GM21825 (cell line): ENCODE results near the gene AQP5.

ENCODE experiments used
- ATAC-seq: cut with Tn5 transposase; IDR thresholded peaks from one replicate; pipeline ENCODE4 v1.9.1; 2021; ENCODE audit warnings: mild to moderate bottlenecking, moderate library complexity; ENCODE audit not compliant: unreplicated experiment

The AQP5 gene

DNA sequence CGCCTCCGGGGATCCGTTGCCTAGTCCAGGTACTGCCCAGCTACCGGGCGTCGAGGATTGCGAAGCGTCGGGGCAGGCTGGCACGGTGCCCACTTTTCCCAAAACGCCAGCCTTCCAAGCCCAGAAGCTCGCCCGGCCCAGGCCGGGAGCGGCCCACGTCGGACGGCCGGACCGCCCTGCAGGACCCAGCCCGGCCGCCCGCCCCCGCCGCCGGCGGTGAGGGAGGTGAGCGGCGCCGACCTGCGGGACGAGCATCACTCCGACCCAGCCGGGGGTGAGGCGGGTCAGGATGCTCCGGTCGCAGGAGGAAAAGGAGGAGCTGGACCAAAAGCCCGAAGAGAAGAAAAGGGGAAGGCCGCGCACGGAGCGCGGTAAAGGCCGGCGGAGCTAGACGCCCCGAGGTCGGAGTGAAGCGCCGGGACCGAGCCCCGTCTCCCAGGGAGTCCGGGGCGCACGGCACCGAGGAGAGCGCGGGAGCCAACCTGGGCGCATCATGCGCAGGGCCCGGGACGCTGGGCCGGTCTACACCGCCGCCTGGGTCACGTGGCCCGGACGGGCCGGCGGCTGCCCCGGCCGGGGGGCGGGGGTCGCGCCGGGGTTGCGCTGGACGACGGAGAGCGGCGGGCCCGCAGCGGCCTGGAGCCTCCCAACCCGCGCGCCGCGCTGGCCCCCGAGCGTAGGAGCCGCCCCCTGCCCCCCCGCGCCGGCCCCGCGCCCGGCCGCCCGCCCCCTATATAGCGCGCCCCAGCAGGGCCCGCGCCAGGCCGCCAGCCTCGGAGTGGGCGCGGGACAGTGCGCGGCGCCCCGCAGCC lies at the start of gene AQP5:
TSS of gene AQP5 (plus strand) at position 762 of the 812 bp plus-strand sequence. CDS start 146 bp downstream, outside the sequence.
- ATAC-seq, result no peak

DNA sequence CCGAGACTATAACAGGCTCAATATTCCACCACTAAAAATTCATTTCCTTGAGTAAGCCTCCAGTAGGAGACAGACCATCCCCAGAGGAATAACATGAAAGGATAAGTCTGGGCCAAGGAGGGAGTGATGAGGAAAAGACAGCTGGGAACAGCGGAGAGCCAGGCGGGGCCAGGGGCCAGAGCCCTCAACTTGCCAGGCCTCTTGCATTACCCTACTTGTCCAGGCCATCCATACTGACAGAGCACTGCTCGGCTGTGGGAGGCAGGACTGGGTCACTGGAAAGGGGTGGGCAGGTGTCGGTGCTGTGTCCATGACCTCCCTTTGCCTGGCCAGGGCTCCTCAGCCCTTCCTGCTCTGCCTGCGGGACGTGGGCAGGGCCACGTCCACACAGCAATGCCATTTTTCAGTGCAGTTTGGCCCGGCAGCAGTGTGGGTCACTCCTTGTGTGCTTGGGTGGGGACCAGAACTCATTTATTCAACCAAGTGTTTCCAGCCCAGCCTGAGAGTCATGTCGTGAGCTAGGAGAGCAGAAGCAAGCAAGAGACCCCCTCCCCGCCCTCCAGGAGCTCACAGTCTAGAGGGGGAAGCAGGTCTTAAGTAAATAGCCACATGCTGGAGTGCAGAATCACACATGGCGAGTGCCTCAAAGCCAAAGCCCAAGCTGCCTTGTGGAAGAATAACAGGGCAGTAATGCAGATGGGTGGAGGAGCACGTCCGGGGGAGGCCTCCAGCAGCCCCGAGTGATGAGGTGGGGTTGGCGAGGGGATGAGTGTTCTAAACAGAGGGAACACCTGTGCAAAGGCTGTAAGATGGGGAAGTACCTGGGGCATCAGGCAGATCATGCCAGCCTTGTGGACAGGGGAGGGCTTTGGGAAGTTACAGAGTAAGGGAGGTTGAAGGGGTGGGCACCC lies 49.1 kb upstream of the AQP5 start:
- ATAC-seq, result no peak

DNA sequence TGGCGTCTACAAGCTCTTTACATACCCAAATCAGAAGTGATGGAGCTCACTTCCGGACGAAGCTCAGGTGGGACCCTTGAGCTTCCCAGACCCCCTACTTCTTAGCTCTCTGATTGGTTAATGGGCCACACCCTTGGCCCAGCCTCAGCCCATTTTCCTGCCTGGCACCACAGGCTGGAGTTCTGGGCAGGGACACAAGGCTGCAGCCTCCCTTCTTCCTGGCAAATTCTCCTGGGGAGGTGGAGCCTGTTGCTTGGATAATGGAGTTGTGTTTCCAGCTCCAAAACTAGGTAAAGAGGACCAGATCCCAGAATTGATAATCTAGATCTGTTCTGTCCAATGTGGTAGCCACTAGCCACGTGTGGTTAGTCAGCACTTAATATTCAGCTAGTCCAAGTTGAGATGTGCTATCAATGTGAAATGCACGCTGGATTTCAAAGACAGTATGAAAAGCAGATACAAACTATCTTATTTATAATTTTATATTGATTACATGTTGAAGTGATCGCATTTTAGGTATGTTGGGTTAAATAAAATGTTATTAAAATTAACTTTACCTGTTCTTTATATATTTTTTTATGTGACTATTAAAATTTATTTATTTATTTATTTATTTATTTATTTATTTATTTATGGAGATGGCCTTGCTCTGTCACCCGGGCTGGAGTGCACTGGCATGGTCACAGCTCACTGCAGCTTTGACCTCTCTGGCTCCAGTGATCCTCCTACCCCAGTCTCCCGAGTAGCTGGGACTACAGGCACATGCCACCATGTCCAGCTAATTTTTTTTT lies 45.3 kb upstream of the AQP5 start:
- ATAC-seq, result no peak

DNA sequence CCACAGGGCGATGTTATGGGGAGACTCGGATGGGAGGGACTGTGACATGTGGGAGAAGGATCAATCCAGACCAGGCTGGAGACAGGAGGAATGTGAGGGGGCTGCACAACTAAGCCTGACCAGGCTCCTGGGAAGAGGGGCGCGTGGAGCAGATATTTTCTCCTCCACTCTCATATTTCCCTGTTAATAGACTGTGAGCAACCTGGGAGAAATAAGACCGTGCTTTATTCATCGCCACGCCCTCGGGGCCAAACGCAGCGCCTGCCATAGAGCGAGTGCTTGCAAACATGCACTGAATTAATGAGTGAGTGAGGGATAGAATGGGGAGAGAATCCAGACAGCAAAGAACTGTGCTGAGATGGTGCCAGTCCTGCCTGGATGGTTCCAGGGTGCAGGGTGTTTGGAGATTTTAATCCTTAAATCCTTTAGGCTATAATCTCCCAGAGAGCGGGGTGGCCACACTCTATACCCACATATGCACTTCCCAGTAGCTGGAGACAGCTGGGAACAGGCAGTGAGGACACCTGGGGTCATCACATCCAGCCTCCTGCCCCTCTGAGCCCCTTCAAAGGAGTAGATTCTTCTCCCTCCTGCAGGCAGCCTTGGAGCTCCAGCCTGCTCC lies 44.4 kb upstream of the AQP5 start:
- ATAC-seq, result no peak

DNA sequence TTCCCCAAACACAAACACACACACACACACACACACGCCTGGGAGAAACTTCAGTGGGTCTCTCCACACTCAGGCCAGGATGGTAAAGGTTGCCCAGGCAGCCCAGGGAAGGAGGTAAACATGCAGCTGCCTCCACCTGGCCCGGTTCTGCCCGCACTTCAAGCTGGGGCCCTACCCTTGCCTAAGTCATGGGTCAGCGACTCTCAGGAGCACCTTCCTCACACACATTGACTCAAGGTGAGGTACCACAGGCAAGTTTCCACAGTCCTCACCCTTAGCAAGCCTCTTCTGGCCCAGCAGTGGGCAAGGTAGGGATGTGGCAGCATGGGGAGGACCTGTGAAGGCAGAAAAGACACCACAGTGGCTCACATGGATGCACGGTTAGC lies 43.9 kb upstream of the AQP5 start:
- ATAC-seq, result no peak

DNA sequence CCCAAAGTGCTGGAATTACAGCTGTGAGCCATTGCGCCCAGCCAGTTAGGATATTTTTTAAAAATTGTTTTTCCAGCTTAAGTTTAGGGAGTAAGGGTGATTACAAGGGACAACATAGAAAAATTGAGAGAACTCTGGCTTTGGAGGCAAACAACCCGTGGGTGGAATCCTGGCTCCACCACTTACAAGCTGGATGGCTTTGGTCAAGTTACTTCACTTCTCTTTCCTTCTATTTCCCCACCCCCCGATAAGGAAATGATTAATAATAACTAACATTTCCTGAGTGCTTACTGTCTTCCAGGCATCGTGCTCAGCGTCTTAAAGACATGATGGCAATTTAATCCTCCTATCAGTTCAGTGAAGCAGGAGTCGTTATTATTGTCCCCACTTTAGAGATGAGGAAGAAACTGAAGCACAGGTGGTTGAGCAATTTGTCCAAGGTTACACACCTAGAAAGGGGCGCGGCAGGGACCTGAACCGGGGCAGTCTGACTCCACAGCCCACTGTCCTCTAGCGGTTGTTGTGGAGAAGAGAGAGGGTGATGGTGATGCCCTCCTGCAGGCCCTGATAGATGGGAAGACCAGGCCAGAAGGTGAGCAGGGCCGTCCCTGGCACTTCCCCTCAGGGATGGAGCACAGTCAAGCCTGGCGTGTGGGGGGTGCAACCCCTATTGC lies 41.3 kb upstream of the AQP5 start:
- no peak for ATAC-seq

DNA sequence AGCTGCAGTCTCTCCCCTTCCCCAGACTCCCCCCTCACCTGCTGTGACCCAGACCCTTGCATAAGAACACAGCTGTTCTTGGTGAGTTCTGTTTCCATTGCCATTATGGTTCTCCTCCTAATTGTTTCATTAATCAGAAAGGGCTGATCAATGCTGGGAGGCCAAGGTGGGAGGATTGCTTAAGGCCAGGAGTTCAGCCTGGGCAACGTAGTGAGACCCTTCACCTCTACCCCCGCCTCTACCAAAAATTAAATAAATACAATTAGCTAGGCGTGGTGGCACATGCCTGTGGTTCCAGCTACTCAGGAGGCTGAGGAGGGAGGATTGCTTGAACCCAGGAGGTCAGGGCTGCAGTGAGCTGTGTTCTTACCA lies 40.8 kb upstream of the AQP5 start:
- ATAC-seq, result no peak

DNA sequence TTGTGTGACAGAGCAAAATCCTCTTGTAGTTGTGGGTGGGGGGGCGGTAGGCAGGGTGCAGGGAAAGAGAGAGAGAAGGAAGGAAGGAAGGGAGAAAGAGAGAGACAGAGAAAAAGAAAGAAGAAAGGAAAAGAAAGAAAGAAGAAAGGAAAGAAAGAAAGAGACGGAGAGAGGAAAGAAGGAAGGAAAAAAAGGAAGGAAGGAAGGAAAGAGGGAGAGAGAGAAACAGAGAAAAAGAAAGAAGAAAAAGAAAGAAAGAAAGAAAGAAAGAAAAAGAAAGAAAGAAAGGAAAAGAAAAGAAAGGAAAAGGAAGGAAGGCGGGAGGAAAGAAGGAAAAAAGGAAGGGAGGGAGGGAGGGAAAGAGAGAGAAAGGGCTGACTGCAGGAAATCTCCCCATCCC lies 40.4 kb upstream of the AQP5 start:
- no peak for ATAC-seq

DNA sequence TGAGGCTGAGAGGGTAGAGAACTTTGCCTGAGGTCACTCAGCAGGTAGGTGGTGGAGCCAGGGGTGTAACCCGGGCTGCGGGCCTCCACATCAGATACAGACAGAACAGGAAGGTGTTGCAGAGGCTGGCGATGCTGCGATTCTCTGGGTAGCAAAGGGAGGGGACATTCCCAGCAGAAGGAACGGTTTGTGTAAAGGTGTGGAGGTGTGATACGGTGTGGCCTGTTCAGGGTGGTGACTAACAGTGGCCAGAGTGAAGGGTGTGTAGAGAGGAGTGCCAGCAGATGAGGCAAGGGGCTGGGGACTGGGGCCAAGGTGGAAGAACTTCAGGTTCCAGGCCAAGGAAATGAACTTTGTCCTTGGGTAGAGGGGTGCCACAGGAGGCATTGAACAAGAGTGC lies 39.7 kb upstream of the AQP5 start:
- ATAC-seq, result no peak

DNA sequence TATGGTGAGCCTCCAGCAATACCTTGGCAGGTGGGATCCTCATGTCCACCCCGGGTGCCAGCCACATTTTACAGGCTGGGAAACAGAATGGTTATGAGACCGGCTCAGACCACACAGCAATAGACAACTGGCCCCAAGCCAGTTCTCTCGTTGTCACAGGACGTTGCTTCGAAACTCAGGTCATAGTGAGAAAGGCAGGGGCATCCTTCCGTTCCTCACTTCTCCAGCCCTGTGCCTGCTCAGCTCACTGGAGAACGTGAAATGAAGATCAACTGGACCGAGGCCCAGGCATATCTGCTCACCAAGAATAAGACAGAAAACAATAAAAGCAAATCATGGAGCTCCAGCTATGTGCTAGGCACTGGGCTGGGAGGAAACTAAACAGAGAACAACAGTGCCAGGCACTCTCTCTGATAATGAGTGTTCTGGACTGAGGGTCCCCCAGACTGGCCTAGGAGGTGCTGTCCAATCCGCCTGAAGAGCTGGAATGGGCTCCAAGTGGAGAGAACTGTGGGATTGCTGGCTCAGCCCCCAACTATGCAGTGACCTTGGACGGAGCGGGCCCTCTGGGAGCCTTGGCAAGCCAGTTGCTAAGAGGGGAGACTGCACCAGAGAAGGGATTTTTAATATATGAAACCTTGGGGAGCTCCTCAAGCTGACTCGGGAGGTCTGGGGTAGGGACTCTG lies 39.2 kb upstream of the AQP5 start:
- no peak for ATAC-seq

DNA sequence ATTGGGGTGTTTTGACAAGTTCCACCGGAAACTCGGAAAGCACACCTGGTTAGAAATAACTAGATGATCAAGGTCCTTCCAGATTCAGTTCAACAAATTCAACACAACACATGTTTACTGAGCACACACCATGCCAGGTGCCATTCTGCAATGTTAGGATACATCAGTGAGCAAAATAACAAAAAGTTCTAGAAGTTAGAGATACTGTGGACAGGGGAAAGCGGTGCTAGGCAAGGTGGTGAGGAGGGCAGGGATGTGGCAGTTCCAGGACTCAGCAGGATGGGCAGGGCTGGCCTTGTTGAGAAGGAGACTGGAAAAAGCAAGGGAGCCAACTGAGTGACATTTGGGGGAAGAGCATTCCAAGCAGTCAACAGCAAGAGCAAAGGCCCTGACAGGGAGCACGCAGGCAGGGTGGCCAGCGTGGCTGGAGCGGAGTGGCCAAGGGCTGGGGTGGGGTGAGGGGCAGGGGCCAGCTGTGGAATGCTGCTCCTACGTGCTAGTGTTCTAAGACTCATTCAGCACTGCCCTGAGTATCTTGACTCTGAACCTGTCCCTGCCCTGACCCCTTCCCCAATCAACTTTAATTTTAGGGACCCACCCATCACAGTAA lies 38.5 kb upstream of the AQP5 start:
- no peak for ATAC-seq

DNA sequence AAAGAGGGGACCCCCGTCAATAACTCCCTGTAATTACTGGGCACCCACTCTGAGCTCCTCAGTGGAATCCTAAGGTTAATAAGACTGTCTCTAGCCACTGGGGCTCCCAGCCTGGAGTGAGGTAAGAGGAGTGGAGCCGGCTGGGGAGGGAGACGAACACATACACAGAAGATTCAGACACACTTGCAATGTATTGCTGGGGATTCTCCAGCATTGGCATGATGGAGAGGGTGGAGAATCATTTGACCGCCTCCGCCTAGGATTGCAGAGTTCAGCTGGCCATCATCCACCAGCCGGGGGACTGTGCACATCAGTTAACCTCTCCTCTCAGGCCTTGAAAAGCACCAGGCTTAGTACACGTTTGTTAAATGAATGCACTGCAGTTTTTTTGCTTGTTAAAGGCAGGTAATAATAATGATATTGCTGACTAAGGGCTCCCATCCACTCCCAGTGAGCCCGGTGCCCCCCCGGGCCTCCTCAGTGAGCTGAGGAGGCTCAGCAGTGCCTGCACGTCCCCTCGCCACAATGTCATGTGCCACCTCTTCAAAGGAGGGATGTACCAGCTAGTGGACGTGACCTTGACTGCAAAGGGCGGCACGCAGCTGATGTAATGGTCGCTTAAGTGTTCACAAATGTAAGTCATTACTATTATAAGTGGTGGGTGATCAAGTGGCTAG lies 37.7 kb upstream of the AQP5 start:
- ATAC-seq, result no peak

DNA sequence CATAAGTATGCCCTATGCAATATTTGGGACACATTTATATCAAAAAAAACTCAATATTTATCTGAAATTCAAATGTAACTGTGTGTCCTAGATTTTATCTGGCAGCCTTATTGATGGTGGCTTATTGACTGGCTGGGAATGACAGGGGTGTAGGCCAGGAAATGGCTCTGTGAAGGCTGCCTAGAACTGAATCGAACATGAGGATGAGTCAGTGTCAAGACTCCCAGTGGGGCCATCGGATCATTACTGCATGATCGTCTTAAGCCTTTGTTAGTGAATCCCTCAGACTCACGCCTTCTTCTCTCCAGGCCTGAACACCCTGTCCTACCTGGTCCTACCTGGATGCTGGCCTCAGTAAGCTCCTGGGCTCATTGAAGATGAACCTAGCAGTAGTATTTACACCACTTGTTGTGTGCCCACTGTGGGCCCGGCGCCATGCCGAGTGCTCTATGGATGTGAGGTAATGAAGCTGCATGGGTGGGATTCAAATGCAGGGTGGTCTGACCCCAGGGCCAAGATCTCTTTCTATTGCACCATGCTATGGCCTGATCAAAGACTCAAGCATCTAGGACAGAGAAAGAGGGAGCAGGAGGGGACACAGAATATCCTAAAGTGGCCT lies 36.9 kb upstream of the AQP5 start:
- ATAC-seq, result no peak

DNA sequence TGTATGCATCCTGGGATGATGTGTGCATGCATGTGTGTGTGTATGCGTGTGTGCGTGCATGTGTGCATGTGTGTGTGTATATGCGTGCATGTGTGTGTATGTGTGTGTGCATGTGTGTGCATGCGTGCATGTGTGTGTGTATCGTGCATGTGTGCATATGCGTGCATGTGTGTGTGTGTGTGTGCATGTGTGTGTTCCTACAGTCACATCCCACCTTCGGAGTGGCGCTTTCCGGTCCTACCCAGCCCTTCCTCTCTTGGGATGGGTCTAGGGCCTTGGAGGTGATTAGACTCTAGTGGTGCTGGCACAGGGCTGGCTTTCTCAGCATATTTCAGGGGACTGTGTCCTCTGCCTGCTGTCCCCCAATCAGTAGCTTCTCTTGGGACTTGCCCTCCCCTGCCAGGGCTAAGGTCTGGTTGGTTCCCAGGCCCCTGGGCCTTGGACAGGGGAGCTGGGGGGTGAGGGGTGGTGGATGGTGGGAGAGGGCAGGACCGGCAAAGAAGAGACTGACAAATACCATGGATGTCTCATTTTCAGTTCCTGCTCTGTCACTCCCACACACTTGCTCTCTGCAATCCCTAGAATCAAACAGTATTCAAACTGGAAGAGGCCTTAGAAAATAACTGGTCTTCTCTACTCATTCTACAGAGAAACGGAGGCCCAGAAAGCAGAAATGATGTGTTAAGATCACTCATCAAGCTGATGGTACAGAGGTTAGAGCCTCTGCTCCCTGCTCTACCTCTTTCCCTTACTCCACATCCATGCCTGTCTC lies 36.1 kb upstream of the AQP5 start:
- no peak for ATAC-seq

DNA sequence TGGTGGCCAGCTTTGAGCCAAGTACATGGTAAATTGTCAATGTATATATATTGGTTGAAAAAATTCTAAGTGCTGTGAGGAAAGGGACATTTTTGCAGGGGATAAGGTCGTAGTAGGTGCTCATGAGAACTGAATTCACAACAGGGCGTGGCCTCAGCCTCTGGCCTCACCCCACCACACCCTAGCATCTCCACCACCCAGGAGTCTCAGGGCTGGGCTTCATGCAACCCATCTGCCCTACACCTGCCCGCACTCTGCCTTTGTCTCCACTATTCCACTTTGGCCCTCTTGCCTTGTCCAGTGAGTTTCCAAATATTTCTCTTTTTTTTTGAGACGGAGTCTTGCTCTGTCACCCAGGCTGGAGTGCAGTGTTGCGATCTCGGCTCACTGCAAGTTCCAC lies 33.2 kb upstream of the AQP5 start:
- ATAC-seq, result no peak

DNA sequence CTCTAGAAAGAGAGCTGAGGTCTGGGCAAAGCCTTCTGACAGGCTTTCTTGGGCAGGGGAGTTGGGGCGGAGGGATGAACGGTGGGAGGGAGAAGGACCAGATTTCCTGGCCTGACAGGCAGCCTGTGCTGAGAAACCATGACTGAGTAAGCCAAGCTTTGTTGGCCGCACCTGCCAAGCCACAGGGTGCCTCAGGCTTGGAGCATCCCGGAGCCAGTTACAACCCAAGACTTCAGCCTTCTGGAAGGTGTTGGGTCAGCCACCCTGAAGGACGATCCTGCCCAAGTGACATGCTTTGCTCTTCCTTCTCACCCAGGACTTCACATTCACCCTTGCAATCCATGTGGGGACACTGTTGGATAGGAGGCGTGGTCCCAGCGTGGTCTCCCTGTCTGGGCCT lies 32.1 kb upstream of the AQP5 start:
- no peak for ATAC-seq

DNA sequence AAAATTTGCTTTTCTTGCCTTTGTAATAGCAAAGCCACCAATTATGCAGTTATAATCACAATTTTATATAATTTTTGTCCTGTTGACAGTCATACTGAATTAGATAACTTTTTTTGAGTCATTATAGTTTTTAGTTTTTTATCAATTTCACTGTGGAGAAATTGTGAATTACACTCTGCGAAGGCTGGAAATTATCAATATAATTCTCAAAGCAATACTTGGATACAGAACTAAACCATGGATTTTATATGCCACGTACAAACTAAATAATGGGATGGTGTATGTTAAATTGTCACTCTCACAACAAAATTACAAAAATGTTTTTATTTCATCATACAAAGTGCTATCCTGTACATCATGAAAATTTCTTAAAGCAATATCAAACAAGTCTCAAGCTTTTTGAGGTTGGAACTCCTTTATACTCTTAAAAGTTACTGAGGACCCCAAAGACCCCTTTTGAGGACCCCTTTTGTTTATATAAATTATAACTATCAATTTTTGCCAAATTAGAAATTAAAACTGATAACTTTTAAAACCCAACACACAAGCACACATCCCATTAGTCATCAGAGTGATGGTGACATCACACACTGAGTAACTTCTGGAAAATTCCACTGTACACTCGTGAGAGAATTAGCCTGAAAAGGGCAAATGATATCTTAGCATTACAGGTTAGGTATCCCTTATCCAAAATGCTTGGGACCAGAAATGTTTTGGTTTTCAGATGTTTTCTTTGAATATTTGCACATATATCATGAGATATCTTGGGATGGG lies 31.0 kb upstream of the AQP5 start:
- no peak for ATAC-seq
